HepG2 (cell line): Measurements from ENCODE around the gene POLR3F. TPM values are rescaled to one million over a fixed set of nuclear protein-coding genes. Genes with fewer than 3 reads are reported as not detected.
A peak's percentile ranks its signal among the peaks of the same experiment; 100 is the strongest.

Experiments used
- AFF4 ChIP-seq: sonication (generic); formaldehyde crosslinking; IDR thresholded peaks from 2 replicates; pipeline ENCODE4 v1.4.0; 2020; ENCODE audit warnings: missing genetic modification reagents
- E2F1 ChIP-seq: sonication (generic); formaldehyde crosslinking; IDR thresholded peaks from 2 replicates; pipeline ENCODE4 v1.5.0; 2020; ENCODE audit warnings: missing genetic modification reagents
- EHMT2 ChIP-seq: fragments of 200-600 bp; sonication (generic); IDR thresholded peaks from 2 replicates; pipeline ENCODE4 v1.7.0; 2017; ENCODE audit warnings: antibody characterized with exemption, low read depth, low read length, borderline replicate concordance
- HMGA1 ChIP-seq: sonication (generic); formaldehyde crosslinking; conservative IDR thresholded peaks from 2 replicates; pipeline ENCODE4 v1.4.0; 2020; ENCODE audit warnings: missing genetic modification reagents
- HMGXB3 ChIP-seq: sonication (generic); formaldehyde crosslinking; IDR thresholded peaks from 2 replicates; pipeline ENCODE4 v1.4.0; 2020; ENCODE audit warnings: missing genetic modification reagents, borderline replicate concordance
- MED8 ChIP-seq: sonication (generic); formaldehyde crosslinking; IDR thresholded peaks from 2 replicates; pipeline ENCODE4 v1.8.1; 2023; ENCODE audit warnings: mild to moderate bottlenecking, missing genetic modification reagents; ENCODE audit not compliant: insufficient replicate concordance
- MEIS2 ChIP-seq: sonication (generic); formaldehyde crosslinking; IDR thresholded peaks from 2 replicates; pipeline ENCODE4 v1.9.0; 2021; ENCODE audit warnings: mild to moderate bottlenecking, missing genetic modification reagents
- MXD4 ChIP-seq: IDR thresholded peaks from 2 replicates; pipeline ENCODE4 v1.6.1; 2016; ENCODE audit warnings: mild to moderate bottlenecking, missing biosample characterization, missing genetic modification reagents
- NFE2L2 ChIP-seq: fragments of 150-350 bp; IDR thresholded peaks from 2 replicates; pipeline ENCODE4 v1.6.1; 2014; ENCODE audit warnings: low read length
- SAFB2 ChIP-seq: sonication (generic); formaldehyde crosslinking; IDR thresholded peaks from 2 replicates; pipeline ENCODE4 v1.5.1; 2020; ENCODE audit warnings: missing genetic modification reagents, low read depth, mild to moderate bottlenecking, borderline replicate concordance
- SAP130 ChIP-seq: IDR thresholded peaks from 2 replicates; pipeline ENCODE4 v1.6.1; 2016; ENCODE audit warnings: low read depth
- SRF ChIP-seq: IDR thresholded peaks from 2 replicates; pipeline ENCODE4 v1.6.1; 2011; ENCODE audit warnings: mild to moderate bottlenecking, low read depth, low read length, moderate library complexity
- SSRP1 ChIP-seq: IDR thresholded peaks from 2 replicates; pipeline ENCODE4 v1.6.1; 2016; ENCODE audit warnings: control low read depth
- USF2 ChIP-seq, 2 experiments: sonication (generic) in 1 of 2; formaldehyde crosslinking in 1 of 2; IDR thresholded peaks; 2 replicates each; pipeline versions ENCODE4 v1.5.1 to v1.6.1; 2011 to 2020; ENCODE audit warnings: borderline replicate concordance in 1 of 2, low read depth in 1 of 2, low read length in 1 of 2, mild to moderate bottlenecking in 1 of 2, missing genetic modification reagents in 1 of 2, moderate library complexity in 1 of 2
- ZBTB38 ChIP-seq: sonication (generic); formaldehyde crosslinking; IDR thresholded peaks from 2 replicates; pipeline ENCODE4 v1.5.1; 2020; ENCODE audit warnings: mild to moderate bottlenecking, missing genetic modification reagents
- ZNF335 ChIP-seq: sonication (generic); formaldehyde crosslinking; IDR thresholded peaks from 2 replicates; pipeline ENCODE4 v1.4.0; 2020; ENCODE audit warnings: missing genetic modification reagents
- ZNF570 ChIP-seq: sonication (generic); formaldehyde crosslinking; IDR thresholded peaks from 2 replicates; pipeline ENCODE4 v1.4.0; 2020; ENCODE audit warnings: mild to moderate bottlenecking, missing genetic modification reagents, borderline replicate concordance
- polyA plus RNA-seq, 8 experiments: library from polyadenylated mRNA; depleted of rRNA in 3 of 8; stranded (reverse) in 7 of 8; unstranded in 1 of 8; fragments of >200 nt; fragmentation: Illumina TruSeq in 4 of 8; extraction: Trizol in 4 of 8; gene quantifications; 2 replicates each; pipeline versions ENCODE4 v1.2.1 to v1.2.3, GENCODE V29; 2011 to 2016; ENCODE audit warnings: low read depth in 4 of 8, missing spikeins in 1 of 8, mixed read lengths in 1 of 8; ENCODE audit not compliant: insufficient read depth in 1 of 8
- total RNA-seq, 5 experiments: library from RNA; depleted of rRNA; stranded (reverse); fragments of >200 nt; fragmentation: Illumina TruSeq; extraction: Trizol; gene quantifications; 2 replicates each; pipeline ENCODE4 v1.2.3, GENCODE V29; 2016; ENCODE audit warnings: low read depth in 1 of 5

Gene POLR3F
- total and polyA plus RNA-seq, 2 of the 13 experiments (the other 11 are each of a cell fraction or from before 2014, with no cell fraction given): 11.7 to 25.5 TPM

GRCh38 chr20:18466894-18467730 lies at the start of gene POLR3F, which contains the start of gene DZANK1 (continued):
- TF ChIP-seq ZNF570 (CRISPR knock-in tag): no peak
- TF ChIP-seq E2F1 (CRISPR knock-in tag): peak; percentile 79
- TF ChIP-seq HMGXB3 (CRISPR knock-in tag): peak; percentile 76; the same call in 1 of the 2 replicates
- TF ChIP-seq EHMT2: no peak; the same call in 1 of the 2 replicates
- peak; percentile 86 for TF ChIP-seq SRF
- no peak for TF ChIP-seq MED8 (CRISPR knock-in tag)
- TF ChIP-seq USF2 (IDR thresholded peaks at IDR 0.05; ENCODE audit: low read depth, low read length): no peak
- TF ChIP-seq USF2 (CRISPR knock-in tag; IDR thresholded peaks at IDR 0.05; ENCODE audit: borderline replicate concordance): no peak; the same call in 1 of the 2 replicates
- TF ChIP-seq MEIS2 (CRISPR knock-in tag): peak; percentile 40; the same call in 1 of the 2 replicates
- no peak for TF ChIP-seq HMGA1 (CRISPR knock-in tag)
- no peak for TF ChIP-seq NFE2L2
- TF ChIP-seq ZNF335 (CRISPR knock-in tag): peak; percentile 100
- peak; percentile 98 for TF ChIP-seq SAP130 (CRISPR knock-in tag)
- TF ChIP-seq ZBTB38: peak; percentile 36; the same call in 1 of the 2 replicates
- TF ChIP-seq SAFB2: no peak
- TF ChIP-seq AFF4 (CRISPR knock-in tag): no peak
- peak; percentile 75; the same call in 1 of the 2 replicates for TF ChIP-seq SSRP1
- peak; percentile 85 for TF ChIP-seq MXD4 (CRISPR knock-in tag)
